ENCODE results near the gene ESRRA.
A peak's percentile ranks its signal among the peaks of the same experiment; 100 is the strongest.

The ESRRA gene

GRCh38 chr11:64275031-64275800 is 30.1 kb upstream of the ESRRA start:
- no peak for DNase-seq (ENCODE audit: low read depth)

DNA sequence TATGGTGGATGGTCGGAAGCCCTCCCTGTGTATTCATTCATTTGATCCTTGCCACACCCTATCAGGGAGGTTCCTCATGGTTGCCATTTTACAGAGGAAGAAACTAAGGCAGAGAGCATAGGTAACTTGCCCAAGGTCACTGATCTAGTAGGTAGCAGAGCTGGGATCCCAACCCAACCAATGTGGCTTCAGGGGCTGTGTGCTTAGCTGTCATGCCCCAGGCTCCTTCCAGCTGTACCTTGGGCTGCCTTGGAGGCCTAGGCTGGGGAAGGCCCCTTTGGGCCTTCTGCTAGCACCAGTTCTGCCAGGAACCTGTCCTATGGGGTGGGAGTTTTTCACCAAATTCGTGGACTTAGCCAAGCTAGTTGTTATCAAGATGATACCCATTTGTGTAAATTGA is 29.5 kb upstream of the ESRRA start:
- no peak for DNase-seq (ENCODE audit: low read depth)

DNA sequence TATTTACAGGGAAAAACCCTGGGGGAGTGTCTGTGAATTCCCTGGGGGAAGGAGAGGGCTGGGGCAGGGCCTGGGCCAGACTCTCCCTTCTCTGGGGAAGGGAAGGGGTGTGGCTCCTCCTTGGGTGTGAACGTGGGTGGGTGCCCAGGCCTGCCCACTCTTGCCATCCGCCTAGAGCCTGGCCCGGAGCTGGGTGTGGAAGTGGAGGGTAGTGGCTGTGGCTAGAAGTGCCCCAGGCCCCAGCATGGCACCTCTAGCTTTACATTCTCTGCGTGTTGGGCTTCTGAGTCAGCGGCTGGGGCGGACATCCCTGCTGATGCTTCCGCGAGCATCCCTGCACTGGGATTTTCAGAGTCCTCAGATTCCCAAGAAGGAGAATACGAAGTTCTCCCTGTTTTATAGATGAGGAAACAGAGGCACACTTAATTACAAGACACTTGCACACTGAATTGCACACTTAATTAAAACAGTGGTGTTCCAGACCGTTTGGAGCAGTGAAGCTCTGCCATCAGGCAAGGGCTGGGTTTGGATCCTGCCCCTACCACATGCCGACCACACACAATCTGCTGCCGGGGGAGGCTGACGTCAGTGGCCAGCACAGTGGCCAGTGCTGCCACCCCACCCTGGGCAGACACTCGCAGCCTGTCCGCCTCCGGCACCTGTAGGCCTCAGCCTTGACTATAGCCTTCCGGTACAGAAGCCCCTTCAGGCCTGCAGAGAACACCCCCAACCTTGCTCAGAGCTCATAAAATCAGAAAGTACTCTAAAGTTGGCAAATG is 28.5 kb upstream of the ESRRA start:
- no peak for DNase-seq (ENCODE audit: low read depth)

GRCh38 chr11:64278576-64279190 is 26.6 kb upstream of the ESRRA start:
- no peak for DNase-seq (ENCODE audit: low read depth)

DNA sequence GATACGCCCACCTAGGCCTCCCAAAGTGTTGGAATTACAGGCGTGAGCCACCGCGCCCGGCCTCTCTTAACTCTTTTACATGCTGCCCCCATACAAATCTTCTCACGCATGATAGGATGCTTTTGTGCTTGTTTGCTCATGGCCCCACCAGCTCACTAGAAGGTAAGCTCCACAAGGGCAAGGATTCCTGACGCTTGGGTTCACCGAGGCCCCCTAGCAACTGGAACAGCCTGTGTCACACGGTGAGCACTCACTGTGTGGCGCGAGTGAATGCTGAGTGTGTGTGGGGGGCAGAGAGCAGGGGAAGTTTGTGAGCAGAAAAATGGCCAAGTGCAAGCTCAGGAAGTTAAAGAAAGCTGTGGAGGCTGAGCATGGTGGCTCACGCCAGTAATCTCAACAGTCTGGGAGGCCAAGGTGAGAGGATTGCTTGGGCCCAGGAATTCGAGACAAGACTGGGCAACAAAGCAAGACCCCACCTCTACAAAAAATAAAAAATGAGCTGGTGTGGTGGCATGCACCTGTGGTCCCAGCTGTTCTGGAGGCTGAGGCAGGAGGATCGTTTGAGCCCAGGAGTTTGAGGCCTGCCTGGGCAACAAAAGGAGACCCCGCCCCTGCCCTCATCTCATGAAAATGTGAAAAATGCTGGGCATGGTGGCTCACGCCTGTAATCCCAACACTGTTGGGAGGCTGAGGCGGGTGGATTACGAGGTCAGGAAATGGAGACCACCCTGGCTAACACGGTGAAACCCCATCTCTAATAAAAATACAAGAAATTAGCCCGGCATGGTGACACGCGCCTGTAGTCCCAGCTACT is 23.2 kb upstream of the ESRRA start:
- no peak for DNase-seq (ENCODE audit: low read depth)

DNA sequence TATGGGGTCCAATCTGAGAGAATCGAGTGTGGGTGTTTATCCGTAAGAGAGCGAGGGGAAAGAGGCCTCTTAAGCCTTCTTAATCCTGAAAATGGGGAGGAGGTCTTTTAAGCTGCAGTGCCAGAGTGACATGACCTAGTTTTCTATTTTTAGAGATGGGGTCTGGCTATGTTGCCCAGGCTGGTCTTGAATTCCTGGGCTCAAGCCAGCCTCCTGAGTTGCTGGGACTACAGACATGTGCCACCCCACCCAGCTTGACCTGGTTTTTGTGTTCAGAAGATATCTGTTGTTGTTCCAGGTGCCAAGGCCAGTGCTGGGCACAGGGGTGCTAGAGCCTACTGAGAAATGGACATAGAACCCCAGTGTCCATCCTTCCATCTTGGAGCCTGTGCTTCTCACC is 22.2 kb upstream of the ESRRA start:
- no peak for DNase-seq (ENCODE audit: low read depth)

DNA sequence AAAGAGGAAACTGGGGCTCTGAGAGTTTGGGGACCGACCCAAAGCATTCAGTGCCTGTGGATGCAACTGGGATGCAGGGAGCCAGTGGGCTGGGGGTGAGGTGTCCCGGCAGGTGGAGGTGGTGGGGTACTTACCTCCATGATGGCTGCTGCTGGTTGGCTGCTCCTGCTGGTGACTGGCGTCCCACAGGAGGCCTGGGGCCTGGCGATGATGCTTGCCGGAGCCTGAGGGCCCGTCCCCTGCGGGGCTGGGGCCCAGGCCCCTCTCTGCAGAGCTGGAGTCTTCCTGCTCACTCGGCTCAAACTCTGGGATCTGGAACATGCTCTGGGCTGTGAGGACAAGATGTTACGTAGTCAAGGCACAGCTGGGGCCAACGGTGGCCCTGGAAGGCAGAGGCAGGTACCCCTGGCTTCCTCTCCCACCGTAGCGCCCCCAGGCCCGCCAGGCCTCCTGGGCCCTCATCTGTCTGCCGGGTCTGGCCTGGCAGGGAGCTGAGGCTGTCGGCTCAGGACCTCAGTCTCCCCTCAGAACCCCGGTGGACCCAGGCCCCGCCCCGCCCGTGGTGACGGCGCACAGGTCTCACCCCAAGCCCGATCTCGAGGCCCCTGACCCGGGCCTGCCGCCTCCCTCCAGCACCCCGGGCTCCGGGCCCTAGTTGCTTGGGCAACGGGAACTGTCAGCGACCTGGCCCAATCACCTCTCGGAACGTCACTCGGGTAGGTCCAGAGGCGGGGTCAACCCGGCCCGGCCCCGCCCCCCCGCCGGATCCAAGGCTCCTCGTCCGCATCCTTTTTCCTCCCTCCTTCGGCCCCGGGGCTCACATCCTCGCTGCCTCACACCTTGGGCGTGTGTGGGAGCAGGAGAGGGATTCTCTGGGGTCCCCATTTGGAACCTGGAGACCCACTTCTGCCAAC is 21.0 kb upstream of the ESRRA start, which contains the start of gene BAD:
TSS of gene BAD (minus strand) at position 618 of the 914 bp plus-strand sequence. CDS start at position 321, 297 bp downstream.
- peak; percentile 86 for DNase-seq (ENCODE audit: low read depth)

DNA sequence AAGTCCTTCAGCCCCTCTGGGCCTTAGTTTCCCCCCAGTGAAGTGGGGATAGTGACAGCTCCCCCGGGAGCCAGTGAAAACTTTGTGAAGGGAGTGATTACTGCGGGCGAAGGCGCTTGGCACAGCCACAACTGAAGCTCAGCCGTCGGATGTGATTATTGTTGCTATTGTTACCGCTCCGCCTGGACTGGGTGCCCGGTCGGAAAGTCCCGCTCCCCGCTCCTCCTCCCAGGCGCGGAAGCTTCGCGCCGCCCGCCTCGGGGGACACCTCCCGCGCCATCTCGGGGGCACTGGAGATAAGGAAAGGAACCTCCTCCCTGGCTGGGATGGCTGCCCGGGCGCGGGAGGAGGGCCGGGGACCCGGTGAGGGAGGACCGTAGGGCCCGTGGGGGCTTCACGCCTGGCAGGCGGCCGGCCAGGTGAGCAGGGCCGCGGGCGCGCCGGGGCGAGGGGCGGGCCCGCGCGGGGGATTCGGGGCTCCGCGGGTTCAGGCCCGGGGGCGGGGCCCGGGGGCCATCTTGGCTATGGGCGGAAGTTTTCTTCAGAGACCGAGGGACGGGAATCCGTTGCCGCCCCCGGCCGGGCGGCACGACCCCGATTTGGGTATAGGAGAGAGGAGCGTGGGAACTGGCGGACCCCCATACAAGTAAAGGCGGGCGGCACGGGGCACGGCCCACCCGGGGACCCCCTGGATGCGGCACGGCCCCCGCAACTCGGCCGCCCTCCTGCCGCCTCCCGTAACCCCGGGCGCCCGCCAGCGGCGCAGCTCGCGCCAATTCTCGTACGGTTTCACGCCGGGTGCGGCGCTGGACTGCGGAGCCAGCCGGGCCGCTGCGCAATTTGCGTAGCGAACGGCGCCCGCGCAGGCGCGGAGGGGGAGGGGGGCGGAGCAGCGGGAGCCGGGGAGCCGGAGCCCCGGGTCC is 20.1 kb upstream of the ESRRA start, which contains the start of gene GPR137:
TSS of gene GPR137 (plus strand) at position 887 of the 923 bp plus-strand sequence. CDS start 677 bp downstream, outside the sequence.
- peak; percentile 46 for DNase-seq (ENCODE audit: low read depth)

DNA sequence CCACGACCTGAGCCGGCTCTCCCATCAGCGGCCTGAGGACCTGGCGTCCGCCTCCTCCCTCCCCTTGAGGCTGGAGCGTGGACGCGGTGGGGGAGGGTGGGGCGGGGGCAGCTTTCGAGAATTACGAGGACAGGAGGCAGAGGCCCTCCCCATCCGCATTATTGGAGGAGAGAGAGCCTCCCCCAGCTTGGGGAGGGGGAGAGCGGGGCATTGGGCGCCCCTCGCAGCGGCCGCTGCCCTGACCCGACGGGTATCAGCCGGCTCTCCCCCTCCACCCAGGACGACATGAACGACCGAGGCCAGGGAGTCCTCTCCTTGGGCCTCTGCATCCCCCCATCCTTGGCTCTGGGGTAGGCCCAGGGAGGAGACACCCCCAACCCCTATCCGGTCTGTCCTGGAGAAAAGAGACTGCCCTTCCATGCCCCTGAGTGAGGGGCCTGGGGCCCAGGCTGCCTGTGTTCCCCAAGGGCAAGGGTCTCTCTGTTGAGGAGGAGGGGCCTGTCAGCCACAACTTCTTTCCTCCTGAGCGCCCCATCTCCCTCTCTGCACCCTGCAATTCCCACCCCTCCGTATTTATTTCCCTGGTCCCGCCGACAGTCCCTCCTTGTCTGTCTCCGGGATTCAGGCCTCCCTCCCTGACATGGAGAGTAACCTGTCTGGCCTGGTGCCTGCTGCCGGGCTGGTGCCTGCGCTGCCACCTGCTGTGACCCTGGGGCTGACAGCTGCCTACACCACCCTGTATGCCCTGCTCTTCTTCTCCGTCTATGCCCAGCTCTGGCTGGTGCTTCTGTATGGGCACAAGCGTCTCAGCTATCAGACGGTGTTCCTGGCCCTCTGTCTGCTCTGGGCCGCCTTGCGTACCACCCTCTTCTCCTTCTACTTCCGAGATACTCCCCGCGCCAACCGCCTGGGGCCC is 19.2 kb upstream of the ESRRA start:
- DNase-seq (ENCODE audit: low read depth), result no peak

DNA sequence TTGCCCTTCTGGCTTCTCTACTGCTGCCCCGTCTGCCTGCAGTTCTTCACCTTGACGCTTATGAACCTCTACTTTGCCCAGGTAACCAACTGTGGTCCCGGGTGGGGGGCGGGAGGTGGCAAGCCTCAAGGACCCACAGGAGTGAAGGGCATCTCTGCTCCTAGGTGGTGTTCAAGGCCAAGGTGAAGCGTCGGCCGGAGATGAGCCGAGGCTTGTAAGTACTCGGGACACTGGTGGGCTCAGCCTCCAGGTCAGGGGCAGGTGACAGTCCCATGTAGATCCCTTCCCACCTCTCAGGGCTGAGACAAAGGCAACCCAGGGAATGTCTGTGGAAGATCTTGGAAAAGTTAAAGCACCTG is 18.5 kb upstream of the ESRRA start:
- no peak for DNase-seq (ENCODE audit: low read depth)

- no peak for DNase-seq (ENCODE audit: low read depth)
Observed at GRCh38 chr11:64287676-64288352, 17.5 kb upstream of the ESRRA start.

GRCh38 chr11:64288353-64288750 is 17.0 kb upstream of the ESRRA start:
- no peak for DNase-seq (ENCODE audit: low read depth)

GRCh38 chr11:64289002-64289564 is 16.2 kb upstream of the ESRRA start:
- no peak for DNase-seq (ENCODE audit: low read depth)

- DNase-seq (ENCODE audit: low read depth), result no peak
Observed at GRCh38 chr11:64290352-64291261, 14.7 kb upstream of the ESRRA start.

DNA sequence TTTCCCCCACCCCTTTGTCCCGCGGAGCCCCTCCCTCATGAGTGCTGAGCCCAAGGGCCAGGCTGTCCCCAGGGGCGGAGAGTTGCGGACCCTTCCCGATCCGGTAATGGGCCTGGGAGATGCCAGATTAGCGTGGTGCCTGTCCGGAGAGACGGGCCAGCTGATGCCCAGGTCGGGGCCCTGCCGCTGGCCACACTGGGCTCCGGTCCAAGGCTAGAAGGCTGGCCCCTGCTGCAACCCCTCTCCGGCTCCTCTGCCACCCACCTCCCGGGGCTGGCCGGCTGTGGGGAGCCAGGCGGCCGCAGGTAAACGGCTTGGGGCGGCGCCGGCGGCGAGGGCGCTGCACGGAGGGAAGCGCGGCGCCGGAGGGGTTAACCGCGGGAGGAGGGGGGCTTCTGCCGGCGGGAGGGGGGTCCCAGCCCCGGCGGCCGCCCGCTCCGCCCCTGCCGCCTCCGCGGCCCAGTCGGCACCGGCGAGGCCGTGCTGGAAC is 14.0 kb upstream of the ESRRA start, which contains the start of gene KCNK4:
TSS of gene KCNK4 (plus strand) at position 41 of the 490 bp plus-strand sequence. CDS start 1,717 bp downstream, outside the sequence.
- DNase-seq (ENCODE audit: low read depth), result no peak

DNA sequence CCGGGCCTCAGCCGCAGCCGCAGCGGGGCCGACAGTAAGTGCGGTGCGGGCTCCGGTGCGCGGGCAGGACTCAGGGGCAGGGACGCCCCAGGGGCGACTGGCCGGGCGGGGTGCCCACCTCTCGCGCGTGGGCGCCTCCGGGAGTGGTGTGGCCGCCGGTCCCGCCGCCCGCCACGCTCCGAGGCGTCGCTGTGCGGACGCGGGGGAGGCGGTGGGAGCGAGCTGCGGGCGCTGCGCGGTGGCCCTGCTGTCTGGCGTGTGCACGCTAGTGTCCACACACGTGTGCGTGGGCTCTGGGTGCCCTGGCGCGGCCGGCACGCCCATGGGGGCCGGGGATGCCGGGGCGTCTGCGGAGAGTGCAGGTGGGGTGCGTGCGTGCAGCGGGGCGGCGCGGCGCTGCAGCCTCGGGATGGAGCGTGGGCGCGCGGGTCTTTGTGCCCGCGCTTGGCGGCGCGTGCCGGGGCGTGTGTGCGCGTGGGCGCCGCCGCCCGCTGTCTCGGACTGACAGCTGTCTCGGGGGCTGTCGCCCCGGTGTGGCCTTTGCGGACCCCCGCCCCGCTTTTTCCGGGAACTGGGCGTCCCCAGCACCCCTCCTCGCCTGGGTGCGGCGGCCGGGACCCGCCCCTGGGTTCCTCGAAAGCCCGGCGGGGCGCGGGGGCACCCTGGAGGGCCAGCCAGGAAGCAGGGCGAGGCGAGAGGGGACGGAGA is 13.4 kb upstream of the ESRRA start:
- DNase-seq (ENCODE audit: low read depth), result no peak
